GM19395 (cell line): ENCODE results near the gene TNFAIP8L3.

Experiments used
- ATAC-seq: cut with Tn5 transposase; IDR thresholded peaks from one replicate; pipeline ENCODE4 v1.9.1; 2021; ENCODE audit warnings: mild to moderate bottlenecking, moderate library complexity; ENCODE audit not compliant: unreplicated experiment

The TNFAIP8L3 gene

GRCh38 chr15:51016615-51017014 is 78.1 kb downstream of the TNFAIP8L3 start:
- ATAC-seq = no peak

- ATAC-seq = no peak
Observed at GRCh38 chr15:51011212-51011611, 83.5 kb downstream of the TNFAIP8L3 start.

- ATAC-seq = no peak
Observed at GRCh38 chr15:51007131-51007666, 87.5 kb downstream of the TNFAIP8L3 start.
